ENCODE data around the gene LIME1. TPM values are rescaled to one million over a fixed set of nuclear protein-coding genes. Genes with fewer than 3 reads are reported as not detected.
A peak's percentile ranks its signal among the peaks of the same experiment; 100 is the strongest.

Gene LIME1
- total RNA-seq, 1 experiment from 2014 or later: 27.4 TPM

GRCh38 chr20:63736893-63737694 lies 630 bp downstream of the LIME1 start:
- CTCF ChIA-PET: interaction anchor here (1.6 kb wide), 1 partner anchor 14 kb away, joined by 3 read pairs; no protein-coding TSS in a partner anchor
- peak overlapping the region; percentile 84 for H3K27ac ChIP-seq (ENCODE audit: low read depth, low read length)
- H3K4me3 ChIP-seq (replicated peaks in 1 of 2; ENCODE audit: low read depth in 1 of 2, low read length in 2 of 2): peak overlapping the region; percentile 42 to 52
- peak overlapping the region; percentile 56 for H3K9ac ChIP-seq (ENCODE audit: low read length)
- TF ChIP-seq POLR2AphosphoS5 (IDR thresholded peaks at IDR 0.05; ENCODE audit: low read depth, low read length) (peak; percentile 34; the same call in 1 of the 2 replicates), CEBPB (IDR thresholded peaks at IDR 0.05; ENCODE audit: low read depth) (no peak), SIN3A (IDR thresholded peaks at IDR 0.05; ENCODE audit: low read depth) (0 out of 2 replicates have a peak, but pooled peaks have one; percentile 0)
- ATAC-seq (no peak), DNase-seq (ENCODE audit: low read depth, low spot score) (no peak)
- intact Hi-C loops (cut with micrococcal nuclease): loop anchor here (10.0 kb wide), 1 partner anchor 128 kb away; the partner anchor contains the start of genes ABHD16B and TPD52L2
- H3K9me2 ChIP-seq (ENCODE audit: insufficient read depth): no peaks in the 10 kb centered on the region
- no peaks in the 10 kb centered on the region for H3K27me3 ChIP-seq (ENCODE audit: insufficient read depth, low read length)
- H3K4me2 ChIP-seq (ENCODE audit: low read length): peak overlapping the region; percentile 66
- RAD21 ChIA-PET (ENCODE audit: low non-redundant PET in 1 of 2, low total read pairs in 2 of 2, uncharacterized antibody in 2 of 2, unreplicated experiment in 2 of 2): interaction anchor here (0.5 to 0.7 kb wide), 4 partner anchors 49 to 219 kb away, joined by 3 to 4 read pairs (median 3); partner anchors contain the start of gene UCKL1 (in 1 of the 2)
- peaks cover 32% of the 10 kb centered on the region for H3K79me2 ChIP-seq (ENCODE audit: insufficient read depth, low read length)
- no TSS peak for BruUV-seq (replicated peaks)
- no peaks in the 10 kb centered on the region for H4K20me1 ChIP-seq (ENCODE audit: insufficient read depth)
- H2AFZ ChIP-seq (ENCODE audit: low read depth, low read length, poor library complexity, severe bottlenecking): no peak overlapping the region
- H3K4me1 ChIP-seq (ENCODE audit: control insufficient read depth in 1 of 2, insufficient read depth in 2 of 2, low read length in 2 of 2): peaks cover 20 to 50% of the 10 kb centered on the region in 2 experiments; a peak in 3 of 4 replicates
- no peaks in the 10 kb centered on the region for H3K9me3 ChIP-seq (ENCODE audit: control insufficient read depth in 1 of 2, insufficient read depth in 1 of 2, low read depth in 1 of 2, low read length in 2 of 2)
- peaks cover 0 to 17% of the 10 kb centered on the region in 2 experiments; a peak in 2 of 4 replicates for H3K36me3 ChIP-seq (ENCODE audit: control insufficient read depth in 1 of 2, insufficient read depth in 2 of 2, low read length in 2 of 2)
- POLR2A ChIA-PET: interaction anchor here (1.0 kb wide), 1 partner anchor 31 kb away, joined by 4 read pairs; no protein-coding TSS in a partner anchor

DNA sequence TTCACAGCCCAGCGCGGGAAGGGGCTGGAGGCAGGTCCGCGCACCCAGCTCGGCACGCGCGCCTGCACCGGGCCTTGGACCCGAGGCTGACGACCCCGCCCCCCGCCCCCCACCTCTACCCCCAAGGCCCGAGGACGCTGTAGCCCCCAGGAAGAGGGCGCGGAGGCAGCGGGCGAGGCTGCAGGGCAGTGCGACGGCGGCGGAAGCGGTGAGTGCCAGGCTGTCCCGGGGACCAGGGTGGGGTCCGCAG lies 1.2 kb downstream of the LIME1 start:
- H3K4me2 ChIP-seq (ENCODE audit: low read length): peak overlapping the region; percentile 66
- H3K4me1 ChIP-seq (ENCODE audit: control insufficient read depth in 1 of 2, insufficient read depth in 2 of 2, low read length in 2 of 2): peaks cover 20 to 50% of the 10 kb centered on the region in 2 experiments; a peak in 3 of 4 replicates
- peaks cover 31% of the 10 kb centered on the region for H3K79me2 ChIP-seq (ENCODE audit: insufficient read depth, low read length)
- H3K4me3 ChIP-seq (replicated peaks in 1 of 2; ENCODE audit: low read depth in 1 of 2, low read length in 2 of 2): peak overlapping the region; percentile 42 to 52
- H3K9me3 ChIP-seq (ENCODE audit: control insufficient read depth in 1 of 2, insufficient read depth in 1 of 2, low read depth in 1 of 2, low read length in 2 of 2): no peaks in the 10 kb centered on the region
- no peaks in the 10 kb centered on the region for H3K9me2 ChIP-seq (ENCODE audit: insufficient read depth)
- BruUV-seq (replicated peaks): no TSS peak
- peak overlapping the region; percentile 84 for H3K27ac ChIP-seq (ENCODE audit: low read depth, low read length)
- DNase-seq (ENCODE audit: low read depth, low spot score): no peak
- ChIA-PET POLR2A (no interaction called here), CTCF (no interaction called here), RAD21 (ENCODE audit: low non-redundant PET in 1 of 2, low total read pairs in 2 of 2, uncharacterized antibody in 2 of 2, unreplicated experiment in 2 of 2) (no interaction called here)
- TF ChIP-seq JUND (IDR thresholded peaks at IDR 0.05) (no peak), ZFX (IDR thresholded peaks at IDR 0.05) (no peak), CEBPB (IDR thresholded peaks at IDR 0.05; ENCODE audit: low read depth) (no peak), RAD21 (IDR thresholded peaks at IDR 0.05; ENCODE audit: low read depth) (no peak), ATF3 (IDR thresholded peaks at IDR 0.05) (no peak), EGR1 (IDR thresholded peaks at IDR 0.05; ENCODE audit: low read depth) (no peak), TCF7L2 (IDR thresholded peaks at IDR 0.05; ENCODE audit: borderline replicate concordance, extremely low read depth, insufficient read depth, insufficient read length) (no peak)
- TF ChIP-seq, protein P1, sequence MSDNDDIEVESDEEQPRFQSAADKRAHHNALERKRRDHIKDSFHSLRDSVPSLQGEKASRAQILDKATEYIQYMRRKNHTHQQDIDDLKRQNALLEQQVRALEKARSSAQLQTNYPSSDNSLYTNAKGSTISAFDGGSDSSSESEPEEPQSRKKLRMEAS (IDR thresholded peaks at IDR 0.05): no peak
- TF ChIP-seq, protein P2, sequence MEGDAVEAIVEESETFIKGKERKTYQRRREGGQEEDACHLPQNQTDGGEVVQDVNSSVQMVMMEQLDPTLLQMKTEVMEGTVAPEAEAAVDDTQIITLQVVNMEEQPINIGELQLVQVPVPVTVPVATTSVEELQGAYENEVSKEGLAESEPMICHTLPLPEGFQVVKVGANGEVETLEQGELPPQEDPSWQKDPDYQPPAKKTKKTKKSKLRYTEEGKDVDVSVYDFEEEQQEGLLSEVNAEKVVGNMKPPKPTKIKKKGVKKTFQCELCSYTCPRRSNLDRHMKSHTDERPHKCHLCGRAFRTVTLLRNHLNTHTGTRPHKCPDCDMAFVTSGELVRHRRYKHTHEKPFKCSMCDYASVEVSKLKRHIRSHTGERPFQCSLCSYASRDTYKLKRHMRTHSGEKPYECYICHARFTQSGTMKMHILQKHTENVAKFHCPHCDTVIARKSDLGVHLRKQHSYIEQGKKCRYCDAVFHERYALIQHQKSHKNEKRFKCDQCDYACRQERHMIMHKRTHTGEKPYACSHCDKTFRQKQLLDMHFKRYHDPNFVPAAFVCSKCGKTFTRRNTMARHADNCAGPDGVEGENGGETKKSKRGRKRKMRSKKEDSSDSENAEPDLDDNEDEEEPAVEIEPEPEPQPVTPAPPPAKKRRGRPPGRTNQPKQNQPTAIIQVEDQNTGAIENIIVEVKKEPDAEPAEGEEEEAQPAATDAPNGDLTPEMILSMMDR (IDR thresholded peaks at IDR 0.05 in 2 of 3, conservative IDR thresholded peaks at IDR 0.05 in 1 of 3; ENCODE audit: borderline replicate concordance in 1 of 3, insufficient read depth in 1 of 3, low read depth in 2 of 3, low read length in 2 of 3): no peak
- H2AFZ ChIP-seq (ENCODE audit: low read depth, low read length, poor library complexity, severe bottlenecking): no peak overlapping the region
- peaks cover 3 to 22% of the 10 kb centered on the region in 2 experiments; a peak in 2 of 4 replicates for H3K36me3 ChIP-seq (ENCODE audit: control insufficient read depth in 1 of 2, insufficient read depth in 2 of 2, low read length in 2 of 2)
- peak overlapping the region; percentile 56 for H3K9ac ChIP-seq (ENCODE audit: low read length)
- no peaks in the 10 kb centered on the region for H4K20me1 ChIP-seq (ENCODE audit: insufficient read depth)
- intact Hi-C loops (cut with micrococcal nuclease): loop anchor here (10.0 kb wide), 1 partner anchor 127 kb away; the partner anchor contains the start of genes ABHD16B and TPD52L2
- no peak for ATAC-seq
- H3K27me3 ChIP-seq (ENCODE audit: insufficient read depth, low read length): no peaks in the 10 kb centered on the region
